ENCODE measurements around the gene BBS1. TPM values are rescaled to one million over a fixed set of nuclear protein-coding genes. Genes with fewer than 3 reads are reported as not detected.

BBS1 gene
- polyA plus RNA-seq, 2 of the 4 experiments (the other 2 are of a cell fraction), result 12.5 TPM

GRCh38 chr11:66494458-66494857 is 16.0 kb upstream of the BBS1 start:
- CTCF ChIA-PET, result no interaction called here
- WGBS (ENCODE audit: missing lambda C conversion rate), result 93% methylated on average over 7 of the region's 7 CpGs
- FAIRE-seq (no peak), ATAC-seq (no peak), DNase-seq (ENCODE audit: low read depth in 1 of 2, low spot score in 1 of 2) (no peak)
- POLR2A ChIA-PET, result interaction anchor here (0.7 kb wide), 1 partner anchor 254 kb away, joined by 3 read pairs; no protein-coding TSS in a partner anchor
- H3K4me1 ChIP-seq, result no peaks in the 10 kb centered on the region
- no peak overlapping the region for H3K27ac ChIP-seq
- TF ChIP-seq KDM5A (IDR thresholded peaks at IDR 0.05) (no peak), ELK1 (IDR thresholded peaks at IDR 0.05; ENCODE audit: low read depth, low read length) (no peak), NPAS2 (CRISPR knock-in tag; IDR thresholded peaks at IDR 0.05; ENCODE audit: borderline replicate concordance) (no peak), BHLHE40 (IDR thresholded peaks at IDR 0.05; ENCODE audit: low read depth, low read length) (no peak), RAD21 (conservative IDR thresholded peaks at IDR 0.05 in 1 of 2, IDR thresholded peaks at IDR 0.05 in 1 of 2) (no peak), ZC3H11A (IDR thresholded peaks at IDR 0.05) (no peak), MAX (IDR thresholded peaks at IDR 0.05) (no peak), NR3C1 (IDR thresholded peaks at IDR 0.05) (no peak), RARB (CRISPR knock-in tag; IDR thresholded peaks at IDR 0.05) (no peak)
- no peak overlapping the region for H3K4me3 ChIP-seq
- no peaks in the 10 kb centered on the region for H3K9me3 ChIP-seq
- no peak overlapping the region for H3K4me2 ChIP-seq

GRCh38 chr11:66494935-66495334 is 15.5 kb upstream of the BBS1 start:
- no peaks in the 10 kb centered on the region for H3K4me1 ChIP-seq
- no peak overlapping the region for H3K4me2 ChIP-seq
- H3K9me3 ChIP-seq, result no peaks in the 10 kb centered on the region
- ATAC-seq (peak in 1 of 2 experiments; percentile 28; a peak in 3 of 6 replicates), DNase-seq (ENCODE audit: low read depth in 1 of 2, low spot score in 1 of 2) (no peak), FAIRE-seq (no peak)
- H3K27ac ChIP-seq, result no peak overlapping the region
- no peak overlapping the region for H3K4me3 ChIP-seq
- 92% methylated on average over 9 of the region's 14 CpGs for WGBS (ENCODE audit: missing lambda C conversion rate)
- ChIA-PET POLR2A (no interaction called here), CTCF (interaction anchor here (0.6 to 1.1 kb wide), 2 partner anchors 9 to 77 kb away, joined by 3 to 4 read pairs; no protein-coding TSS in a partner anchor)
- TF ChIP-seq EP300 (IDR thresholded peaks at IDR 0.05) (no peak), RAD21 (conservative IDR thresholded peaks at IDR 0.05 in 1 of 2, IDR thresholded peaks at IDR 0.05 in 1 of 2) (peak in 1 of 2 experiments; percentile 25; a peak in 2 of 5 replicates)

GRCh38 chr11:66495401-66495854 is 15.0 kb upstream of the BBS1 start:
- FAIRE-seq (no peak), DNase-seq (ENCODE audit: low read depth in 1 of 2, low spot score in 1 of 2) (no peak), ATAC-seq (peak in 1 of 2 experiments; percentile 55; a peak in 3 of 6 replicates)
- Histone ChIP-seq H3K27ac (no peak overlapping the region), H3K4me3 (no peak overlapping the region), H3K9me3 (no peaks in the 10 kb centered on the region), H3K4me1 (no peaks in the 10 kb centered on the region), H3K4me2 (no peak overlapping the region)
- POLR2A ChIA-PET, result no interaction called here
- TF ChIP-seq FOSL2 (IDR thresholded peaks at IDR 0.05) (no peak), FOSL2 (CRISPR knock-in tag; IDR thresholded peaks at IDR 0.05) (no peak), USF2 (IDR thresholded peaks at IDR 0.05) (no peak), MAFK (IDR thresholded peaks at IDR 0.05; ENCODE audit: partially characterized antibody) (no peak), CHD2 (IDR thresholded peaks at IDR 0.05; ENCODE audit: low read length, partially characterized antibody) (no peak), RCOR1 (IDR thresholded peaks at IDR 0.05; ENCODE audit: low read depth, low read length) (no peak)
- CTCF ChIA-PET, result interaction anchor here (0.6 to 1.1 kb wide), 2 partner anchors 9 to 77 kb away, joined by 3 to 4 read pairs; no protein-coding TSS in a partner anchor
- WGBS (ENCODE audit: missing lambda C conversion rate), result 87% methylated on average over 15 of the region's 17 CpGs

- ChIA-PET POLR2A (no interaction called here), CTCF (interaction anchor here (0.9 to 1.4 kb wide), 3 partner anchors 11 to 337 kb away, joined by 3 read pairs; no protein-coding TSS in a partner anchor)
- Histone ChIP-seq H3K9me3 (no peaks in the 10 kb centered on the region), H3K4me1 (no peaks in the 10 kb centered on the region), H3K4me3 (no peak overlapping the region), H3K4me2 (no peak overlapping the region), H3K27ac (no peak overlapping the region)
- DNase-seq (ENCODE audit: low read depth in 1 of 2, low spot score in 1 of 2) (no peak), ATAC-seq (no peak), FAIRE-seq (no peak)
- no peak for TF ChIP-seq TP53 (CRISPR knock-in tag; IDR thresholded peaks at IDR 0.05)
- TF ChIP-seq SREBF2 (IDR thresholded peaks at IDR 0.05), result no peak
- TF ChIP-seq HDAC2 (IDR thresholded peaks at IDR 0.05), result no peak
- TF ChIP-seq CTCF (IDR thresholded peaks at IDR 0.05), result no peak
- TF ChIP-seq RNF2 (IDR thresholded peaks at IDR 0.05; ENCODE audit: borderline replicate concordance, low read depth), result no peak
- no peak for TF ChIP-seq POLR2AphosphoS2 (conservative IDR thresholded peaks at IDR 0.05; ENCODE audit: low read length)
- TF ChIP-seq MYC (IDR thresholded peaks at IDR 0.05; ENCODE audit: borderline replicate concordance, low read length), result no peak
- WGBS (ENCODE audit: missing lambda C conversion rate), result 97% methylated on average over 16 of the region's 16 CpGs
Measured at GRCh38 chr11:66497206-66497605, 13.2 kb upstream of the BBS1 start.
